Stimulated activated CD8-positive, alpha-beta memory T cell treated with anti-CD3 and anti-CD28 coated beads, Interleukin-15, amount 100 ng/mL, for 48 hours (primary cell): ENCODE results near the gene CTAG1A.
"Not testable (repeated sequence)": the region's sequence is repeated elsewhere in the genome, so short reads cannot be mapped to it uniquely, and the experiment has no call there.

Experiments
- DNase-seq, 2 donors: peaks; one replicate each; pipeline ENCODE4 v3.0.0-alpha.2; 2020; ENCODE audit warnings: low read depth in 2 of 2

Gene CTAG1A

GRCh38 chrX:154573061-154573460 is 11.9 kb upstream of the CTAG1A start:
- not testable (repeated sequence) for DNase-seq

GRCh38 chrX:154575076-154575475 is 9.9 kb upstream of the CTAG1A start:
- not testable (repeated sequence) for DNase-seq

GRCh38 chrX:154582994-154583393 is 1.9 kb upstream of the CTAG1A start:
- not testable (repeated sequence) for DNase-seq

- not testable (repeated sequence) for DNase-seq
Measured at GRCh38 chrX:154590415-154590814, 5.5 kb downstream of the CTAG1A start.

- DNase-seq = no peak
Measured at GRCh38 chrX:154592505-154592904, 7.6 kb downstream of the CTAG1A start.

- no peak for DNase-seq
Measured at GRCh38 chrX:154593201-154593600, 8.3 kb downstream of the CTAG1A start.

- DNase-seq = no peak
Measured at GRCh38 chrX:154594491-154594890, 9.6 kb downstream of the CTAG1A start.

GRCh38 chrX:154595559-154596249 is 10.8 kb downstream of the CTAG1A start:
- DNase-seq = no peak

- no peak for DNase-seq
Measured at GRCh38 chrX:154596290-154596929, 11.5 kb downstream of the CTAG1A start.

GRCh38 chrX:154597221-154597620 is 12.3 kb downstream of the CTAG1A start:
- no peak for DNase-seq

- DNase-seq = no peak
Measured at GRCh38 chrX:154598656-154599055, 13.7 kb downstream of the CTAG1A start.

GRCh38 chrX:154599531-154599930 is 14.6 kb downstream of the CTAG1A start:
- no peak for DNase-seq

- no peak for DNase-seq
Measured at GRCh38 chrX:154600759-154601374, 15.9 kb downstream of the CTAG1A start.

- DNase-seq = no peak
Measured at GRCh38 chrX:154602226-154602625, 17.3 kb downstream of the CTAG1A start.

GRCh38 chrX:154602766-154603437 is 18.0 kb downstream of the CTAG1A start:
- no peak for DNase-seq

- DNase-seq = no peak
Measured at GRCh38 chrX:154603438-154604430, 18.8 kb downstream of the CTAG1A start.

GRCh38 chrX:154605566-154605965 is 20.6 kb downstream of the CTAG1A start:
- no peak for DNase-seq

- DNase-seq = no peak
Measured at GRCh38 chrX:154607370-154607769, 22.4 kb downstream of the CTAG1A start.

- DNase-seq = not testable (repeated sequence)
Measured at GRCh38 chrX:154607976-154608375, 23.0 kb downstream of the CTAG1A start.

GRCh38 chrX:154608823-154609222 is 23.9 kb downstream of the CTAG1A start:
- DNase-seq = not testable (repeated sequence)

- DNase-seq = not testable (repeated sequence)
Measured at GRCh38 chrX:154611146-154611545, 26.2 kb downstream of the CTAG1A start.
